DOHH2 (cell line): ENCODE results near the gene CYTL1.

Experiments used
- EZH2phosphoT487 ChIP-seq: fragments of 200-600 bp; sonication (generic); IDR thresholded peaks from 2 replicates; pipeline ENCODE4 v1.6.1; 2017; ENCODE audit warnings: borderline replicate concordance, mild to moderate bottlenecking, antibody characterized with exemption, low read length, moderate library complexity, mixed read lengths
- TF ChIP-seq, protein P1 (sequence below): fragments of 200-600 bp; sonication (generic); IDR thresholded peaks from one replicate; pipeline ENCODE4 v1.5.1; 2014; ENCODE audit warnings: antibody characterized with exemption, mild to moderate bottlenecking, low read depth, low read length; ENCODE audit not compliant: poor library complexity, severe bottlenecking

DNA sequence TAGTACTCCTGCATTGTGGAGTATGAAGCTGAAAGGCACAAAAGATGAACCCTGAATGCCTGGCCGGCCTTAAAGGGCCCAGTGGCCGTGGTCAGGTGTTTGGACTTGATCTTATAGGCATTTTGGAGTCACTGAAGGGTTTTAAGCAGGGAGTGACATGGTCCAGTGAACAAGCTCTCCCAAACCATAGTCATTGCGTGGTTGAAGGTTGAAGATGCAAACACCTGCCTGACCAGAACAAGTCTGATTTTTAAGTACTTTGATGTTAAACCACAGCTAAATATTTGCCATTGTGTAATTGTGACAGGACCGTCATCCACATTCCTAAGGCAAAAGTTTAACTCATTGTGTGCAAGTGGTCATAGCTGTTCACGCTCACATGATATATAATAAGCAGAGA, 35.3 kb upstream of the CYTL1 start:
- TF ChIP-seq, protein P1, sequence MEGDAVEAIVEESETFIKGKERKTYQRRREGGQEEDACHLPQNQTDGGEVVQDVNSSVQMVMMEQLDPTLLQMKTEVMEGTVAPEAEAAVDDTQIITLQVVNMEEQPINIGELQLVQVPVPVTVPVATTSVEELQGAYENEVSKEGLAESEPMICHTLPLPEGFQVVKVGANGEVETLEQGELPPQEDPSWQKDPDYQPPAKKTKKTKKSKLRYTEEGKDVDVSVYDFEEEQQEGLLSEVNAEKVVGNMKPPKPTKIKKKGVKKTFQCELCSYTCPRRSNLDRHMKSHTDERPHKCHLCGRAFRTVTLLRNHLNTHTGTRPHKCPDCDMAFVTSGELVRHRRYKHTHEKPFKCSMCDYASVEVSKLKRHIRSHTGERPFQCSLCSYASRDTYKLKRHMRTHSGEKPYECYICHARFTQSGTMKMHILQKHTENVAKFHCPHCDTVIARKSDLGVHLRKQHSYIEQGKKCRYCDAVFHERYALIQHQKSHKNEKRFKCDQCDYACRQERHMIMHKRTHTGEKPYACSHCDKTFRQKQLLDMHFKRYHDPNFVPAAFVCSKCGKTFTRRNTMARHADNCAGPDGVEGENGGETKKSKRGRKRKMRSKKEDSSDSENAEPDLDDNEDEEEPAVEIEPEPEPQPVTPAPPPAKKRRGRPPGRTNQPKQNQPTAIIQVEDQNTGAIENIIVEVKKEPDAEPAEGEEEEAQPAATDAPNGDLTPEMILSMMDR = no peak
- TF ChIP-seq EZH2phosphoT487 = no peak
